Anterior cingulate cortex (tissue), 58 donors: ENCODE results near the gene GPR75.

Experiments used
- DNase-seq, 58 donors: peaks; one replicate each; lab custom pipeline; 2025; lab: John Stamatoyannopoulos, UW

The GPR75 gene

DNA sequence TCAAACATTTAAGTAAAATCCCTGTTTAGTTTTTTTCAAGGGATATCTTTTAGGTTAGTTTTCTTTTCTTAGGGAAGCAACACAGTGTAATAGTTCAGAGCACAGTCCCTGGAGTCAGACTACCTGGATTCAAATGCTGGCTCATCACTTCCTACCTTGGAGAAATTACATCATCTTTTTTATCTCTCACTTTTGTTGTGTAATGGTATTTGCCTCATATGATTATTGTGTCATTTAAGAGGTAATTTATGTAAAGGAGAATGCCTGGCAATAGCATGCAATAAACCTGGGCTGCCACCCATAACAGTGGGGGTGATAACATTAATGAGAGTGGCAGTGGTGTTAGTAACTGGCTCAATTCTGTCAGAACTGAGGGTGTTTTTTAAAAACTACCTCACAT, 46.6 kb downstream of the GPR75 start:
- no peak for DNase-seq

DNA sequence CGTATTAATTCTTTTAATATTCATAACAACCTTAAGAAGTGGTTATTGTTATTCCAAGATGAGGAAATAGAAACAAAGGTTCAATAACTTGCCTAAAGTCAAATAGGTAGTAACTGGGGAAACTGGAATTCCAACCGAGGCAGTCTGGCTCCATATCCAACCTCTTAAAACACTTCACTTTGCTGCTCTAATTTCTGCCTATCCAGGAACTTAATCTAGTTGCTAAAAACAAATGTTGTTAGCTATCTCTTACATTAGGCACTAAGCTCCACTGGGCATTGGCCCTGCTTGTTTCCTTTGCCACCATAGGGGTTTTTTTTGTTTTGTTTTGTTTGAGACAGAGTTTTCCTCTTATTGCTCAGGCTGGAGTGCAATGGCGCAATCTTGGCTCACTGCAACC, 48.2 kb downstream of the GPR75 start:
- DNase-seq, result no peak
